Stimulated activated CD8-positive, alpha-beta memory T cell treated with anti-CD3 and anti-CD28 coated beads, Interleukin-12 subunit alpha, Interleukin-12 subunit beta, amount 100 ng/mL, for 1 hour (primary cell): ENCODE results near the gene NT5C1A.

Experiments used
- DNase-seq: peaks from one replicate; pipeline ENCODE4 v3.0.0-alpha.2; 2020; ENCODE audit warnings: low read depth

NT5C1A gene

GRCh38 chr1:39689635-39690034 is 17.7 kb upstream of the NT5C1A start:
- DNase-seq, result no peak

GRCh38 chr1:39689214-39689613 is 17.3 kb upstream of the NT5C1A start:
- no peak for DNase-seq

- DNase-seq, result no peak
Measured at GRCh38 chr1:39688706-39689105, 16.8 kb upstream of the NT5C1A start.

GRCh38 chr1:39687243-39687642 is 15.3 kb upstream of the NT5C1A start:
- no peak for DNase-seq

GRCh38 chr1:39685071-39685470 is 13.2 kb upstream of the NT5C1A start:
- DNase-seq, result no peak

GRCh38 chr1:39684313-39684664 is 12.4 kb upstream of the NT5C1A start:
- no peak for DNase-seq

GRCh38 chr1:39683591-39684312 is 11.8 kb upstream of the NT5C1A start:
- DNase-seq, result no peak

GRCh38 chr1:39681999-39682398 is 10.1 kb upstream of the NT5C1A start:
- no peak for DNase-seq

- DNase-seq, result no peak
Measured at GRCh38 chr1:39681294-39681693, 9.4 kb upstream of the NT5C1A start.

- no peak for DNase-seq
Measured at GRCh38 chr1:39680751-39681150, 8.8 kb upstream of the NT5C1A start.

- no peak for DNase-seq
Measured at GRCh38 chr1:39679821-39680220, 7.9 kb upstream of the NT5C1A start.

- DNase-seq, result no peak
Measured at GRCh38 chr1:39678889-39679288, 7.0 kb upstream of the NT5C1A start.

- DNase-seq, result no peak
Measured at GRCh38 chr1:39677645-39678044, 5.7 kb upstream of the NT5C1A start.

- no peak for DNase-seq
Measured at GRCh38 chr1:39676948-39677548, 5.1 kb upstream of the NT5C1A start.

GRCh38 chr1:39675220-39675619 is 3.3 kb upstream of the NT5C1A start:
- no peak for DNase-seq

GRCh38 chr1:39673215-39673614 is 1.3 kb upstream of the NT5C1A start:
- no peak for DNase-seq

- no peak for DNase-seq
Measured at GRCh38 chr1:39672551-39672947, 642 bp upstream of the NT5C1A start.

GRCh38 chr1:39671433-39671792 is 494 bp downstream of the NT5C1A start:
- DNase-seq, result no peak

GRCh38 chr1:39670689-39671088 is 1.2 kb downstream of the NT5C1A start:
- DNase-seq, result no peak

- no peak for DNase-seq
Measured at GRCh38 chr1:39668894-39669293, 3.0 kb downstream of the NT5C1A start.

GRCh38 chr1:39668111-39668510 is 3.8 kb downstream of the NT5C1A start:
- no peak for DNase-seq

GRCh38 chr1:39666772-39667171 is 5.1 kb downstream of the NT5C1A start:
- no peak for DNase-seq

GRCh38 chr1:39663559-39663958 is 8.3 kb downstream of the NT5C1A start:
- DNase-seq, result no peak

- no peak for DNase-seq
Measured at GRCh38 chr1:39662861-39663260, 9.0 kb downstream of the NT5C1A start.
